Astrocyte (in vitro differentiated cells and primary cell): ENCODE data around the gene ETNK1.

Experiments
- EZH2 ChIP-seq: IDR thresholded peaks from 2 replicates; pipeline ENCODE4 v1.6.1; 2012; ENCODE audit warnings: mild to moderate bottlenecking, low read length, inconsistent platforms; ENCODE audit not compliant: insufficient read depth
- TF ChIP-seq, protein P1 (sequence below): IDR thresholded peaks from 2 replicates; pipeline ENCODE4 v1.5.1; 2011; ENCODE audit warnings: low read depth, mild to moderate bottlenecking, inconsistent platforms, low read length, moderate library complexity; ENCODE audit not compliant: insufficient read depth

DNA sequence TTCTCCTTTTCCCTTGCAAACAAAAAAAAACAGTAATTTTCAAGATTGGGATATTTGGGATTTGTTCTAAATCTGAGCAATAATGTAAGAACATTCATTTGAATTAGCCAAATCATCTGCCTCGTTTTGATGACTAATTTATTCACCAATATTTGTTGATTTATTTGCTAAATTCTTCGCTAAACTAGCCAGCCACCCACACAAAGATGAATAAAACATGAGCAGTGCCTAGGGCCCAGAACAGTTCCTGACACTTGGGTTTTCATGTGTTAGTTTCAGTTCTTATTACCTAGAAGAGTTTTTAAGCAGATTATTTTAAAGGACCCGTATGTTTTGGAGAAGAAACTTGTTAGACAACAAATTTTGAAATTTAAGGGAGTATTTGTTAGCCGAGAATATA lies 1.4 kb downstream of the ETNK1 start:
- TF ChIP-seq EZH2, result no peak
- TF ChIP-seq, protein P1, sequence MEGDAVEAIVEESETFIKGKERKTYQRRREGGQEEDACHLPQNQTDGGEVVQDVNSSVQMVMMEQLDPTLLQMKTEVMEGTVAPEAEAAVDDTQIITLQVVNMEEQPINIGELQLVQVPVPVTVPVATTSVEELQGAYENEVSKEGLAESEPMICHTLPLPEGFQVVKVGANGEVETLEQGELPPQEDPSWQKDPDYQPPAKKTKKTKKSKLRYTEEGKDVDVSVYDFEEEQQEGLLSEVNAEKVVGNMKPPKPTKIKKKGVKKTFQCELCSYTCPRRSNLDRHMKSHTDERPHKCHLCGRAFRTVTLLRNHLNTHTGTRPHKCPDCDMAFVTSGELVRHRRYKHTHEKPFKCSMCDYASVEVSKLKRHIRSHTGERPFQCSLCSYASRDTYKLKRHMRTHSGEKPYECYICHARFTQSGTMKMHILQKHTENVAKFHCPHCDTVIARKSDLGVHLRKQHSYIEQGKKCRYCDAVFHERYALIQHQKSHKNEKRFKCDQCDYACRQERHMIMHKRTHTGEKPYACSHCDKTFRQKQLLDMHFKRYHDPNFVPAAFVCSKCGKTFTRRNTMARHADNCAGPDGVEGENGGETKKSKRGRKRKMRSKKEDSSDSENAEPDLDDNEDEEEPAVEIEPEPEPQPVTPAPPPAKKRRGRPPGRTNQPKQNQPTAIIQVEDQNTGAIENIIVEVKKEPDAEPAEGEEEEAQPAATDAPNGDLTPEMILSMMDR, result no peak
